ENCODE results near the gene LDB2.

Gene LDB2

GRCh38 chr4:16725252-16725651, 173.2 kb downstream of the LDB2 start:
- Histone ChIP-seq H3K27ac (ENCODE audit: low read depth, low read length, poor library complexity, severe bottlenecking) (no peak overlapping the region), H3K27me3 (ENCODE audit: insufficient read depth, low read length) (no peaks in the 10 kb centered on the region), H3K4me3 (ENCODE audit: low read depth, low read length, poor library complexity, severe bottlenecking) (no peak overlapping the region), H3K9ac (ENCODE audit: low read length) (no peak overlapping the region), H4K20me1 (ENCODE audit: insufficient read depth, low read length) (no peaks in the 10 kb centered on the region), H3K9me2 (ENCODE audit: low read depth, low read length) (no peaks in the 10 kb centered on the region), H3K4me2 (ENCODE audit: low read length) (no peak overlapping the region), H2AFZ (ENCODE audit: low read length) (no peak overlapping the region), H3K36me3 (ENCODE audit: insufficient read depth, low read length) (no peaks in the 10 kb centered on the region), H3K79me2 (ENCODE audit: insufficient read depth, low read length) (no peaks in the 10 kb centered on the region), H3K4me1 (ENCODE audit: insufficient read depth, low read length, severe bottlenecking) (no peaks in the 10 kb centered on the region), H3F3A (ENCODE audit: insufficient read depth, low read length) (no peaks in the 10 kb centered on the region), H3K9me3 (ENCODE audit: low read length) (no peaks in the 10 kb centered on the region)
- no peak for TF ChIP-seq CTCF (IDR thresholded peaks at IDR 0.05; ENCODE audit: low read length)
- no peak for TF ChIP-seq EZH2 (IDR thresholded peaks at IDR 0.05; ENCODE audit: borderline replicate concordance, low read length)

GRCh38 chr4:16722416-16722815, 176.0 kb downstream of the LDB2 start:
- H3K27ac ChIP-seq (ENCODE audit: low read depth, low read length, poor library complexity, severe bottlenecking) = no peak overlapping the region
- H3F3A ChIP-seq (ENCODE audit: insufficient read depth, low read length) = no peaks in the 10 kb centered on the region
- H3K79me2 ChIP-seq (ENCODE audit: insufficient read depth, low read length) = no peaks in the 10 kb centered on the region
- H3K4me3 ChIP-seq (ENCODE audit: low read depth, low read length, poor library complexity, severe bottlenecking) = no peak overlapping the region
- no peaks in the 10 kb centered on the region for H4K20me1 ChIP-seq (ENCODE audit: insufficient read depth, low read length)
- H3K36me3 ChIP-seq (ENCODE audit: insufficient read depth, low read length) = no peaks in the 10 kb centered on the region
- H3K27me3 ChIP-seq (ENCODE audit: insufficient read depth, low read length) = no peaks in the 10 kb centered on the region
- H3K4me1 ChIP-seq (ENCODE audit: insufficient read depth, low read length, severe bottlenecking) = no peaks in the 10 kb centered on the region
- no peaks in the 10 kb centered on the region for H3K9me3 ChIP-seq (ENCODE audit: low read length)
- TF ChIP-seq EZH2 (IDR thresholded peaks at IDR 0.05; ENCODE audit: borderline replicate concordance, low read length) (no peak), CTCF (IDR thresholded peaks at IDR 0.05; ENCODE audit: low read length) (no peak)
- no peak overlapping the region for H3K4me2 ChIP-seq (ENCODE audit: low read length)
- no peaks in the 10 kb centered on the region for H3K9me2 ChIP-seq (ENCODE audit: low read depth, low read length)
- no peak overlapping the region for H3K9ac ChIP-seq (ENCODE audit: low read length)
- H2AFZ ChIP-seq (ENCODE audit: low read length) = no peak overlapping the region

GRCh38 chr4:16721613-16722291, 176.7 kb downstream of the LDB2 start:
- Histone ChIP-seq H3K9ac (ENCODE audit: low read length) (no peak overlapping the region), H4K20me1 (ENCODE audit: insufficient read depth, low read length) (no peaks in the 10 kb centered on the region), H3K4me1 (ENCODE audit: insufficient read depth, low read length, severe bottlenecking) (no peaks in the 10 kb centered on the region), H3K27ac (ENCODE audit: low read depth, low read length, poor library complexity, severe bottlenecking) (no peak overlapping the region), H3K27me3 (ENCODE audit: insufficient read depth, low read length) (no peaks in the 10 kb centered on the region), H3K4me2 (ENCODE audit: low read length) (no peak overlapping the region), H3K79me2 (ENCODE audit: insufficient read depth, low read length) (no peaks in the 10 kb centered on the region), H3K4me3 (ENCODE audit: low read depth, low read length, poor library complexity, severe bottlenecking) (no peak overlapping the region), H3K9me3 (ENCODE audit: low read length) (no peaks in the 10 kb centered on the region), H3K9me2 (ENCODE audit: low read depth, low read length) (no peaks in the 10 kb centered on the region), H2AFZ (ENCODE audit: low read length) (no peak overlapping the region), H3K36me3 (ENCODE audit: insufficient read depth, low read length) (no peaks in the 10 kb centered on the region), H3F3A (ENCODE audit: insufficient read depth, low read length) (no peaks in the 10 kb centered on the region)
- TF ChIP-seq CTCF (IDR thresholded peaks at IDR 0.05; ENCODE audit: low read length) (no peak), EZH2 (IDR thresholded peaks at IDR 0.05; ENCODE audit: borderline replicate concordance, low read length) (no peak)

Data from OCI-LY1 (cell line).